Measurements from ENCODE around the gene GMDS. TPM values are rescaled to one million over a fixed set of nuclear protein-coding genes. Genes with fewer than 3 reads are reported as not detected.

GMDS gene
- total and polyA plus RNA-seq, 2 of the 4 experiments (the other 2 are of a cell fraction): 7.3 to 21.9 TPM

DNA sequence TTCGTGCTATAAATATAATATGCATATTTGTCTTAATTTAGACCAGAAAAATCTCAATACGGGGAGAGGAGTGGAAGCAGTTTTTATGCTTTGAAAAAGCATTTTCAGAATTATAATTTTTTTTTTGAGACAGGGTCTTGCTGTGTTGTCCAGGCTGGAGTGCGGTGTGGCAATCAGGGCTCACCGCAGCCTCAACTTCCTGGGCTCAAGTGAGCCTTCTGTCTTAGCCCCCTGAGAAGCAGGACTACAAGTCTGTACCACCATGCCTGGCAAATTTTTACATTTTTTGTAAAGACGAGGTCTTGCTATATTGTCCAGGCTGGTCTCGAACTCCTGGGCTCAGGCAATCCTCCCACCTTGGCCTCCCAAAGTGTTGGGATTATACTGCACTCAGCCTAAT, 438.5 kb downstream of the GMDS start:
- no peak for ATAC-seq (ENCODE audit: low read depth)
- TF ChIP-seq MAZ (IDR thresholded peaks at IDR 0.05; ENCODE audit: borderline replicate concordance, low read depth, low read length): no peak
- no peak for TF ChIP-seq FOS (IDR thresholded peaks at IDR 0.05; ENCODE audit: low read depth, low read length)
- TF ChIP-seq MXI1 (IDR thresholded peaks at IDR 0.05; ENCODE audit: borderline replicate concordance, low read depth, low read length): no peak
- no peak for TF ChIP-seq SMC3 (IDR thresholded peaks at IDR 0.05; ENCODE audit: low read depth, low read length)
- no peak for TF ChIP-seq RFX5 (IDR thresholded peaks at IDR 0.05; ENCODE audit: low read depth, low read length)
- no peak for TF ChIP-seq CHD1 (IDR thresholded peaks at IDR 0.05; ENCODE audit: low read depth, low read length)
- no peak for TF ChIP-seq NFE2L2 (IDR thresholded peaks at IDR 0.05; ENCODE audit: low read depth, low read length)
- Histone ChIP-seq H3K9me1 (ENCODE audit: insufficient read depth, low read length) (no peaks in the 10 kb centered on the region), H3K27ac (ENCODE audit: insufficient read depth, low read length) (no peak overlapping the region), H3K18ac (ENCODE audit: low read depth, low read length) (no peak overlapping the region), H4K8ac (ENCODE audit: low read depth in 2 of 2, low read length in 2 of 2) (no peak overlapping the region), H3K27me3 (ENCODE audit: control insufficient read depth, insufficient read depth, low read length) (no peaks in the 10 kb centered on the region), H3K4me2 (ENCODE audit: low read depth, low read length) (no peak overlapping the region), H2BK20ac (ENCODE audit: low read depth, low read length) (no peak overlapping the region), H2AFZ (replicated peaks; ENCODE audit: low read length, poor library complexity) (no peak overlapping the region), H3K36me3 (ENCODE audit: control insufficient read depth, insufficient read depth, low read length) (no peaks in the 10 kb centered on the region), H4K5ac (ENCODE audit: low read depth, low read length) (no peak overlapping the region), H3K9ac (ENCODE audit: low read depth, low read length) (no peak overlapping the region), H3K79me1 (ENCODE audit: low read depth in 1 of 2, low read length in 2 of 2) (no peaks in the 10 kb centered on the region), H2AK9ac (replicated peaks; ENCODE audit: low read depth, low read length, poor library complexity) (no peak overlapping the region), H3K23ac (ENCODE audit: low read depth, low read length) (no peak overlapping the region), H3K9me3 (ENCODE audit: control insufficient read depth, insufficient read depth, low read length) (no peaks in the 10 kb centered on the region), H3K4ac (ENCODE audit: low read depth, low read length) (no peak overlapping the region), H4K91ac (ENCODE audit: insufficient read depth, low read depth, low read length) (no peak overlapping the region), H2AK5ac (ENCODE audit: low read depth, low read length) (no peak overlapping the region), H2BK15ac (ENCODE audit: low read depth, low read length) (no peak overlapping the region), H3K4me1 (ENCODE audit: control insufficient read depth, insufficient read depth, low read length) (no peaks in the 10 kb centered on the region), H2BK5ac (ENCODE audit: low read depth, low read length, poor library complexity, severe bottlenecking) (no peak overlapping the region), H3K14ac (replicated peaks; ENCODE audit: low read depth, low read length) (no peak overlapping the region), H4K20me1 (ENCODE audit: insufficient read depth, low read length) (no peaks in the 10 kb centered on the region), H3K56ac (ENCODE audit: extremely low read depth, insufficient read depth, low read length) (no peak overlapping the region), H3K4me3 (ENCODE audit: insufficient read depth, low read depth, low read length) (no peak overlapping the region), H2BK120ac (ENCODE audit: low read depth, low read length) (no peak overlapping the region)
- in situ Hi-C loops (cut with MboI; ENCODE audit: low sequenced_read_pairs): no loop called here
- dilution Hi-C loops (cut with HindIII; ENCODE audit: low sequenced_read_pairs, unreplicated experiment): no loop called here
- intact Hi-C loops (cut with micrococcal nuclease): no loop called here
- ChIA-PET POLR2A (ENCODE audit: unreplicated experiment) (no interaction called here), CTCF (no interaction called here)
- WGBS, 2 experiments (ENCODE audit: extremely low coverage in 2 of 2, insufficient read length in 1 of 2): 90% methylated on average over 2 of the region's 6 CpGs; no CpG with 5 or more reads in 1 of the 2 experiments
- BruUV-seq (replicated peaks): no TSS peak
- no peak for DNase-seq
